ENCODE data around the gene C4orf46.

C4orf46 gene

DNA sequence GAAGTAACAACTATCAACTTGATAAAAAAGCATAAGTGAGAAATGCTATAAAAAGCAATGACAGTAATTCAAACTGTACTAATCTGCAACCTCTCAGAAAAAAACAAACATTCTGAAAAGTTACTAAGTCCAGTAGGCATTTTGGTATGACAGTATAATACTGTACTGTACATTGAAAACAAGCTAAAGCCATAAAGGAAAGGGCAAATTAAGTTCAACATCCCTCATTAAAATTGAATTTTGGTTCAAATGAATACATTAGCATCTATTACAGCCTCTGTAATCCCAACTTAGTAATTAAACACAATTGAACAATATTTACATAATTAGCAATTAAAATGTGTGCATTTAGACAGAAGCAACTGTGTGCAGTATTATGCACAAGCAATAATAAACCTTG is 53.7 kb downstream of the C4orf46 start:
- Histone ChIP-seq H2AFZ (ENCODE audit: low read length) (no peak overlapping the region), H3K9me3 (ENCODE audit: insufficient read depth, low read depth, low read length) (no peaks in the 10 kb centered on the region), H3K79me2 (ENCODE audit: insufficient read depth, low read length) (no peaks in the 10 kb centered on the region), H3K4me3 (ENCODE audit: low read length, poor library complexity, severe bottlenecking) (no peak overlapping the region), H3K9ac (ENCODE audit: low read depth, low read length, poor library complexity, severe bottlenecking) (no peak overlapping the region), H3K27me3 (ENCODE audit: insufficient read depth, low read length, poor library complexity, severe bottlenecking) (no peaks in the 10 kb centered on the region), H3K36me3 (ENCODE audit: insufficient read depth, low read length) (no peaks in the 10 kb centered on the region), H3K4me2 (ENCODE audit: low read depth, low read length, poor library complexity, severe bottlenecking) (no peak overlapping the region), H3K4me1 (ENCODE audit: insufficient read depth, low read length, poor library complexity, severe bottlenecking) (no peaks in the 10 kb centered on the region), H3K9me2 (replicated peaks; ENCODE audit: low read depth, low read length) (no peaks in the 10 kb centered on the region), H3F3A (ENCODE audit: low read depth) (no peaks in the 10 kb centered on the region), H4K20me1 (ENCODE audit: insufficient read depth, low read length, poor library complexity, severe bottlenecking) (no peaks in the 10 kb centered on the region)
- TF ChIP-seq EZH2phosphoT487 (IDR thresholded peaks at IDR 0.05; ENCODE audit: borderline replicate concordance): no peak
- TF ChIP-seq, protein P1, sequence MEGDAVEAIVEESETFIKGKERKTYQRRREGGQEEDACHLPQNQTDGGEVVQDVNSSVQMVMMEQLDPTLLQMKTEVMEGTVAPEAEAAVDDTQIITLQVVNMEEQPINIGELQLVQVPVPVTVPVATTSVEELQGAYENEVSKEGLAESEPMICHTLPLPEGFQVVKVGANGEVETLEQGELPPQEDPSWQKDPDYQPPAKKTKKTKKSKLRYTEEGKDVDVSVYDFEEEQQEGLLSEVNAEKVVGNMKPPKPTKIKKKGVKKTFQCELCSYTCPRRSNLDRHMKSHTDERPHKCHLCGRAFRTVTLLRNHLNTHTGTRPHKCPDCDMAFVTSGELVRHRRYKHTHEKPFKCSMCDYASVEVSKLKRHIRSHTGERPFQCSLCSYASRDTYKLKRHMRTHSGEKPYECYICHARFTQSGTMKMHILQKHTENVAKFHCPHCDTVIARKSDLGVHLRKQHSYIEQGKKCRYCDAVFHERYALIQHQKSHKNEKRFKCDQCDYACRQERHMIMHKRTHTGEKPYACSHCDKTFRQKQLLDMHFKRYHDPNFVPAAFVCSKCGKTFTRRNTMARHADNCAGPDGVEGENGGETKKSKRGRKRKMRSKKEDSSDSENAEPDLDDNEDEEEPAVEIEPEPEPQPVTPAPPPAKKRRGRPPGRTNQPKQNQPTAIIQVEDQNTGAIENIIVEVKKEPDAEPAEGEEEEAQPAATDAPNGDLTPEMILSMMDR (conservative IDR thresholded peaks at IDR 0.05; ENCODE audit: low read length): no peak

All from Loucy (cell line).